A549 (cell line): ENCODE data around the gene KLK7. TPM values are rescaled to one million over a fixed set of nuclear protein-coding genes. Genes with fewer than 3 reads are reported as not detected.

Experiments used
- ATAC-seq, 2 experiments: fragments of 200-7000 bp in 1 of 2; fragments of >200 bp in 1 of 2; cut with Nextera tagmentation in 1 of 2; cut with Tn5 transposase in 1 of 2; 3 replicates each; pipeline versions ENCODE4 v1.8.0 to v1.9.1; 2018 to 2020; ENCODE audit warnings: mild to moderate bottlenecking in 1 of 2, moderate library complexity in 1 of 2
- CTCF ChIA-PET: fragments of 300-600 bp; sonication (Branson Sonifier 250); formaldehyde crosslinking; extraction: SDS; loops from one replicate; lab custom pipeline; 2021; ENCODE audit warnings: antibody characterized with exemption, inconsistent platforms; lab: Yijun Ruan, JAX
- POLR2A ChIA-PET: fragments of 350-600 bp; formaldehyde crosslinking; extraction: SDS; loops from one replicate; lab custom pipeline; 2021; ENCODE audit warnings: antibody characterized with exemption, inconsistent platforms; lab: Yijun Ruan, JAX
- DNase-seq, 2 experiments: peaks; one replicate each; pipeline versions ENCODE4 v3.0.0 to v3.0.0-alpha.2; 2011 to 2016; ENCODE audit warnings: low read depth in 1 of 2, low spot score in 1 of 2
- FAIRE-seq: peaks from 2 replicates; lab custom pipeline; 2011; peaks lifted over from hg19 to GRCh38; lab: Jason Lieb, UNC
- H3K27ac ChIP-seq, 2 experiments: fragments of >200 bp; sonication (Bioruptor Twin); formaldehyde crosslinking; 3 replicates each; pipeline ENCODE4 v1.5.1; 2016 to 2017
- H3K4me1 ChIP-seq: fragments of >200 bp; sonication (Bioruptor Twin); formaldehyde crosslinking; 3 replicates; pipeline ENCODE4 v1.6.1; 2016
- H3K4me2 ChIP-seq: fragments of >200 bp; sonication (Bioruptor Twin); formaldehyde crosslinking; 3 replicates; pipeline ENCODE4 v1.6.1; 2016
- H3K4me3 ChIP-seq: fragments of >200 bp; sonication (Bioruptor Twin); formaldehyde crosslinking; 3 replicates; pipeline ENCODE4 v1.5.1; 2016
- H3K9me3 ChIP-seq: fragments of >200 bp; sonication (Bioruptor Twin); formaldehyde crosslinking; 3 replicates; pipeline ENCODE4 v1.6.1; 2016
- CHD4 ChIP-seq: fragments of 200-600 bp; sonication (generic); IDR thresholded peaks from 2 replicates; pipeline ENCODE4 v1.6.1; 2016; ENCODE audit warnings: antibody characterized with exemption, mild to moderate bottlenecking, borderline replicate concordance
- ELK1 ChIP-seq: fragments of 150-350 bp; IDR thresholded peaks from 2 replicates; pipeline ENCODE4 v1.6.1; 2014; ENCODE audit warnings: low read depth, mild to moderate bottlenecking, low read length
- FOSB ChIP-seq: fragments of 250-450 bp; sonication (Bioruptor Pico); IDR thresholded peaks from 2 replicates; pipeline ENCODE4 v1.5.0; 2020; ENCODE audit warnings: mild to moderate bottlenecking, moderate library complexity
- FOSL2 ChIP-seq, 2 experiments: fragments of 450-650 bp in 1 of 2; fragments of >200 bp in 1 of 2; sonication (Bioruptor Twin) in 1 of 2; formaldehyde crosslinking; IDR thresholded peaks; 2 replicates each; pipeline versions ENCODE4 v1.5.0 to v1.6.1; 2016 to 2020; ENCODE audit warnings: mild to moderate bottlenecking in 1 of 2, moderate library complexity in 1 of 2
- FOXS1 ChIP-seq: fragments of 250-450 bp; sonication (Bioruptor Pico); IDR thresholded peaks from 2 replicates; pipeline ENCODE4 v1.5.0; 2020; ENCODE audit warnings: mild to moderate bottlenecking, moderate library complexity
- HMGXB4 ChIP-seq: fragments of 250-450 bp; sonication (Bioruptor Pico); IDR thresholded peaks from 2 replicates; pipeline ENCODE4 v1.5.0; 2021; ENCODE audit warnings: mild to moderate bottlenecking, moderate library complexity, borderline replicate concordance
- HOXB13 ChIP-seq: fragments of 250-450 bp; sonication (Bioruptor Pico); IDR thresholded peaks from 2 replicates; pipeline ENCODE4 v1.5.0; 2020; ENCODE audit warnings: low read depth, mild to moderate bottlenecking, moderate library complexity
- HOXB5 ChIP-seq: fragments of 250-450 bp; sonication (Bioruptor Pico); IDR thresholded peaks from 2 replicates; pipeline ENCODE4 v1.5.0; 2020; ENCODE audit warnings: mild to moderate bottlenecking, moderate library complexity
- JUNB ChIP-seq: fragments of >200 bp; sonication (Bioruptor Twin); formaldehyde crosslinking; IDR thresholded peaks from 2 replicates; pipeline ENCODE4 v1.6.1; 2016
- KDM1A ChIP-seq: fragments of 200-600 bp; sonication (generic); IDR thresholded peaks from 2 replicates; pipeline ENCODE4 v1.6.1; 2016; ENCODE audit warnings: low read depth, mild to moderate bottlenecking
- MAZ ChIP-seq: fragments of 150-350 bp; IDR thresholded peaks from 2 replicates; pipeline ENCODE4 v1.6.1; 2014; ENCODE audit warnings: antibody characterized with exemption, low read depth, low read length, borderline replicate concordance
- MYC ChIP-seq: IDR thresholded peaks from 2 replicates; pipeline ENCODE4 v1.6.1; 2012; ENCODE audit warnings: mild to moderate bottlenecking, inconsistent platforms, low read length, improper control_type of control experiment, borderline replicate concordance
- PBX3 ChIP-seq: IDR thresholded peaks from 2 replicates; pipeline ENCODE4 v1.6.1; 2012
- RAD21 ChIP-seq, 2 experiments: fragments of >200 bp in 1 of 2; sonication (Bioruptor Twin) in 1 of 2; formaldehyde crosslinking in 1 of 2; IDR thresholded peaks in 1 of 2; conservative IDR thresholded peaks in 1 of 2; 2 replicates in 1 of 2; 3 replicates in 1 of 2; pipeline ENCODE4 v1.6.1; 2012 to 2018; ENCODE audit warnings: inconsistent platforms in 1 of 2
- SMC3 ChIP-seq: fragments of >200 bp; sonication (Bioruptor Twin); formaldehyde crosslinking; IDR thresholded peaks from 3 replicates; pipeline ENCODE4 v1.6.1; 2018; ENCODE audit warnings: inconsistent platforms
- ZC3H11A ChIP-seq: fragments of 450-650 bp; IDR thresholded peaks from 2 replicates; pipeline ENCODE4 v1.6.1; 2014; ENCODE audit warnings: antibody characterized with exemption, mild to moderate bottlenecking
- WGBS: methylation state at CpG from one replicate; pipeline ENCODE4 v1.1.6; 2017; ENCODE audit errors: missing lambda C conversion rate; 5-methylcytosine and 5-hydroxymethylcytosine counted together
- polyA plus RNA-seq, 4 experiments: library from polyadenylated mRNA; depleted of rRNA in 3 of 4; stranded (reverse); fragments of >200 nt; fragmentation: RNase III in 1 of 4; extraction: RNeasy Plus Mini Kit Qiagen cat#74134 plus additional on column Dnase treatment in 1 of 4; gene quantifications; 2 replicates in 3 of 4; 3 replicates in 1 of 4; pipeline ENCODE4 v1.2.3, GENCODE V29; 2011 to 2017
- TF ChIP-seq, protein P1 (sequence below): fragments of >200 bp; sonication (Bioruptor Twin); formaldehyde crosslinking; IDR thresholded peaks from 3 replicates; pipeline ENCODE4 v1.6.1; 2016

Gene KLK7
- polyA plus RNA-seq, 2 of the 4 experiments (the other 2 are of a cell fraction), result not detected

DNA sequence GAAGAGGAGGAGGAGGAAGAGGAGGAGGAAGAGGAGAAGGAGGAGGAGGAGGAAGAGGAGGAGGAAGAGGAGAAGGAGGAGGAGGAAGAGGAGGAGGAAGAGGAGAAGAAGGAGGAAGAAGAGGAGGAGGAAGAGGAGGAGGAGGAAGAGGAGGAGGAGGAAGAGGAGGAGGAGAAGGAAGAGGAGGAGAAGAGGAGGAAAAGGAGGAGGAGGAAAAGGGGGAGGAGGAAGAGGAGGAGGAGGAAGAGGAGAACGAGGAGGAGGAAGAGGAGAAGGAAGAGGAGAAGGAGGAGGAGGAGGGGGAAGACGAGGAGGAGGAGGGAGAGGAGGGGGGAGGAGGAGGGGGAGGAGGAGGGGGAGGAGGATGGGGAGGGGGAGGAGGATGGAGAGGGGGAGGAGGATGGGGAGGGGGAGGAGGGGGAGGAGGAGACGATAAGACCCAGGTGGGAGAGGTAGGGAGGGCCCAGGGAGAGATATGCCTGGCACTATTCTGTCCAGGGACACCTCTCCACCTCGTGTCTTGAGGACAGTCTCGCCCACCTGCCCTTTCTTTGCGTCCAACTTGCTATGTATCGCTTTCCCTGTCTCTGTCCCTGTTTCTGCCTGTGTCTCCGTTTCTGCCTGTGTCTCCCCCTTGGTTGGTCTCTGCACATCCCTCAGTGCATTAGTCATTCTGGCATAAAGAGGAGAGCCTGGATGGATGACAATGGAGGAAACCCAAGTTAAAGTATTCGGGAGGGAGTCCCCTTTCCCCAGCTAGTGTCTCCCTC lies 23.8 kb downstream of the KLK7 start:
- Histone ChIP-seq H3K4me2 (no peak overlapping the region), H3K4me3 (no peak overlapping the region), H3K27ac (no peak overlapping the region), H3K9me3 (peaks cover 5% of the 10 kb centered on the region; the same call in 2 of the 3 replicates), H3K4me1 (no peaks in the 10 kb centered on the region)
- DNase-seq (peak in 1 of 2 experiments; percentile 52), ATAC-seq (peak; percentile 71 to 79), FAIRE-seq (no peak)
- ChIA-PET POLR2A (no interaction called here), CTCF (interaction anchor here (1.1 kb wide), 1 partner anchor 30 kb away, joined by 3 read pairs; no protein-coding TSS in a partner anchor)
- TF ChIP-seq SMC3 (no peak), JUNB (no peak), HOXB13 (CRISPR knock-in tag) (no peak), KDM1A (no peak), CHD4 (no peak), FOSL2 (IDR thresholded peaks at IDR 0.05) (no peak), FOSL2 (CRISPR knock-in tag; IDR thresholded peaks at IDR 0.05) (no peak), MYC (no peak), FOSB (CRISPR knock-in tag) (no peak), ELK1 (no peak), MAZ (no peak), PBX3 (no peak), FOXS1 (no peak), ZC3H11A (no peak)
- TF ChIP-seq, protein P1, sequence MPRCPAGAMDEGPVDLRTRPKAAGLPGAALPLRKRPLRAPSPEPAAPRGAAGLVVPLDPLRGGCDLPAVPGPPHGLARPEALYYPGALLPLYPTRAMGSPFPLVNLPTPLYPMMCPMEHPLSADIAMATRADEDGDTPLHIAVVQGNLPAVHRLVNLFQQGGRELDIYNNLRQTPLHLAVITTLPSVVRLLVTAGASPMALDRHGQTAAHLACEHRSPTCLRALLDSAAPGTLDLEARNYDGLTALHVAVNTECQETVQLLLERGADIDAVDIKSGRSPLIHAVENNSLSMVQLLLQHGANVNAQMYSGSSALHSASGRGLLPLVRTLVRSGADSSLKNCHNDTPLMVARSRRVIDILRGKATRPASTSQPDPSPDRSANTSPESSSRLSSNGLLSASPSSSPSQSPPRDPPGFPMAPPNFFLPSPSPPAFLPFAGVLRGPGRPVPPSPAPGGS, result no peak
- 9% methylated on average over 9 of the region's 9 CpGs for WGBS

GRCh38 chr19:50957587-50957986 lies 26.1 kb downstream of the KLK7 start:
- ATAC-seq, result no peak
- Histone ChIP-seq H3K4me2 (no peak overlapping the region), H3K4me3 (no peak overlapping the region), H3K4me1 (no peaks in the 10 kb centered on the region), H3K9me3 (no peaks in the 10 kb centered on the region; the same call in 2 of the 3 replicates), H3K27ac (no peak overlapping the region)
- POLR2A ChIA-PET, result no interaction called here
- no peak for TF ChIP-seq PBX3
- TF ChIP-seq HMGXB4, result no peak
- TF ChIP-seq RAD21 (conservative IDR thresholded peaks at IDR 0.05 in 1 of 2, IDR thresholded peaks at IDR 0.05 in 1 of 2), result no peak
- TF ChIP-seq HOXB5, result no peak
- no peak for FAIRE-seq
- DNase-seq, result no peak
- WGBS, result 21% methylated on average over 8 of the region's 8 CpGs
- CTCF ChIA-PET, result interaction anchor here (1.2 kb wide), 1 partner anchor 23 kb away, joined by 3 read pairs; no protein-coding TSS in a partner anchor
